Testis (tissue), 3 donors: ENCODE data around the gene C3orf49. TPM values are rescaled to one million over a fixed set of nuclear protein-coding genes. Genes with fewer than 3 reads are reported as not detected.
A peak's percentile ranks its signal among the peaks of the same experiment; 100 is the strongest.

Experiments used
- DNase-seq: peaks from one replicate; pipeline ENCODE4 v3.0.0-alpha.2; 2019
- H3K27ac ChIP-seq, 2 donors: fragments of 200-600 bp; sonication (generic); one replicate each; pipeline ENCODE4 v1.5.1; 2019
- H3K27me3 ChIP-seq: fragments of 200-600 bp; sonication (generic); one replicate; pipeline ENCODE4 v1.5.1; 2019
- H3K36me3 ChIP-seq: fragments of 200-600 bp; sonication (generic); one replicate; pipeline ENCODE4 v1.5.1; 2017; ENCODE audit warnings: low read depth; ENCODE audit errors: missing control alignments
- H3K4me1 ChIP-seq: fragments of 200-600 bp; sonication (generic); one replicate; pipeline ENCODE4 v1.5.1; 2019
- H3K4me3 ChIP-seq, 2 donors: fragments of 200-600 bp; sonication (generic); one replicate each; pipeline ENCODE4 v1.5.1; 2017 to 2019
- H3K9me3 ChIP-seq: fragments of 200-600 bp; sonication (generic); one replicate; pipeline ENCODE4 v1.5.1; 2017
- CTCF ChIP-seq, 3 experiments: fragments of 450-650 bp in 2 of 3; fragments of 200-600 bp in 1 of 3; sonication (generic) in 1 of 3; IDR thresholded peaks; one replicate each; pipeline ENCODE4 v1.5.1; 2016 to 2019; ENCODE audit warnings: antibody characterized with exemption in 3 of 3, mild to moderate bottlenecking in 2 of 3, moderate library complexity in 1 of 3
- POLR2A ChIP-seq: fragments of 450-650 bp; IDR thresholded peaks from one replicate; pipeline ENCODE4 v1.6.1; 2017; ENCODE audit warnings: antibody characterized with exemption, mild to moderate bottlenecking, moderate library complexity
- WGBS, 2 donors: methylation state at CpG; one replicate each; pipeline ENCODE4 v1.1.5; 2018; 5-methylcytosine and 5-hydroxymethylcytosine counted together
- intact Hi-C: fragments of 100-400 bp; cut with DNase I; formaldehyde crosslinking; loops from one replicate; pipeline ENCODE4 v1.15.1; 2023; ENCODE audit warnings: low total_unique reads
- polyA plus RNA-seq: library from polyadenylated mRNA; stranded (reverse); fragments of 350-450 nt; fragmentation: Illumina TruSeq; extraction: RNeasy Lipid Tissue Mini Kit (QIAGEN cat#74804); gene quantifications from one replicate; pipeline ENCODE4 v1.2.3, GENCODE V29; 2014; ENCODE audit warnings: low read depth, low replicate concordance; ENCODE audit not compliant: insufficient read depth
- total RNA-seq, 2 donors: library from RNA; depleted of rRNA; stranded (reverse); fragments of >200 nt; gene quantifications; one replicate each; pipeline ENCODE4 v1.2.3, GENCODE V29; 2016

Gene C3orf49
- total and polyA plus RNA-seq, 3 donors from 2014 or later: 0.63 to 0.93 (median 0.66) TPM

GRCh38 chr3:63808633-63809032 is 10.5 kb upstream of the C3orf49 start:
- no peak overlapping the region for H3K27ac ChIP-seq
- no peak for DNase-seq
- no peaks in the 10 kb centered on the region for H3K27me3 ChIP-seq
- H3K36me3 ChIP-seq: no peaks in the 10 kb centered on the region
- H3K4me1 ChIP-seq: no peaks in the 10 kb centered on the region
- intact Hi-C loops: no loop called here
- TF ChIP-seq CTCF (IDR thresholded peaks at IDR 0.05) (no peak), POLR2A (no peak)
- 90 to 93% methylated on average over 3 of the region's 3 CpGs for WGBS, 2 donors
- no peak overlapping the region for H3K4me3 ChIP-seq
- H3K9me3 ChIP-seq: no peaks in the 10 kb centered on the region

DNA sequence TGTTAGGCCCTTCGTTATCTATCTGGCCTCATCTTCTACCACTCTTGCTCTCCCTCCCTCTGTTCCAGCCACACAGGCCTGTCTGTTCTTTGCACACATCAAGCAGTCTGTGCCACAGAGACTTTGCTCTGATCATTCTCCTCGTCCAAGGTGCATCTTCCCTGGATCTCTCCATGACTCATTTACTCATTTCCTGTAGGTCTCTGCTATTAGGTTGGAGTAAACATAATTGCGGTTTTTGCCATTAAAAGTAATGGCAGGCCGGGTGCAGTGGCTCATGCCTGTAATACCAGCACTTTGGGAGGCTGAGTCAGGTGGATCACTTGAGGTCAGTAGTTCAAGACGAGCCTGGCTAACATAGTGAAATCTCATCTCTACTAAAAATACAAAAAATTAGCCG is 9.5 kb upstream of the C3orf49 start:
- H3K27ac ChIP-seq: no peak overlapping the region
- no peaks in the 10 kb centered on the region for H3K36me3 ChIP-seq
- no peak for DNase-seq
- 89 to 93% methylated on average over 6 of the region's 6 CpGs for WGBS, 2 donors
- H3K9me3 ChIP-seq: no peaks in the 10 kb centered on the region
- H3K4me3 ChIP-seq: no peak overlapping the region
- no peaks in the 10 kb centered on the region for H3K4me1 ChIP-seq
- intact Hi-C loops: loop anchor here (5.0 kb wide), 1 partner anchor 457 kb away; no protein-coding TSS in a partner anchor
- H3K27me3 ChIP-seq: no peaks in the 10 kb centered on the region
- TF ChIP-seq CTCF (IDR thresholded peaks at IDR 0.05) (no peak), POLR2A (no peak)

- 85 to 87% methylated on average over 3 of the region's 3 CpGs for WGBS, 2 donors
- Histone ChIP-seq H3K9me3 (no peaks in the 10 kb centered on the region), H3K27me3 (no peaks in the 10 kb centered on the region), H3K27ac (no peak overlapping the region), H3K4me3 (no peak overlapping the region), H3K4me1 (peaks cover 4% of the 10 kb centered on the region), H3K36me3 (no peaks in the 10 kb centered on the region)
- TF ChIP-seq POLR2A (no peak), CTCF (IDR thresholded peaks at IDR 0.05) (no peak)
- DNase-seq: no peak
- intact Hi-C loops: loop anchor here (5.0 kb wide), 1 partner anchor 462 kb away; no protein-coding TSS in a partner anchor
Measured at GRCh38 chr3:63814237-63814636, 4.9 kb upstream of the C3orf49 start.

GRCh38 chr3:63817225-63817624 is 1.9 kb upstream of the C3orf49 start:
- Histone ChIP-seq H3K4me1 (peaks cover 4% of the 10 kb centered on the region), H3K9me3 (no peaks in the 10 kb centered on the region), H3K36me3 (no peaks in the 10 kb centered on the region), H3K27me3 (no peaks in the 10 kb centered on the region), H3K27ac (no peak overlapping the region), H3K4me3 (no peak overlapping the region)
- TF ChIP-seq POLR2A (no peak), CTCF (IDR thresholded peaks at IDR 0.05) (no peak)
- intact Hi-C loops: no loop called here
- 94 to 96% methylated on average over 5 of the region's 5 CpGs for WGBS, 2 donors
- DNase-seq: no peak

- Histone ChIP-seq H3K27ac (no peak overlapping the region), H3K4me3 (no peak overlapping the region), H3K9me3 (no peaks in the 10 kb centered on the region), H3K36me3 (no peaks in the 10 kb centered on the region), H3K27me3 (no peaks in the 10 kb centered on the region), H3K4me1 (peaks cover 4% of the 10 kb centered on the region)
- intact Hi-C loops: no loop called here
- TF ChIP-seq POLR2A (no peak), CTCF (IDR thresholded peaks at IDR 0.05) (peak; percentile 84 to 92 (median 85))
- WGBS, 2 donors: 24 to 33% methylated on average over 10 of the region's 10 CpGs
- peak; percentile 83 for DNase-seq
Measured at GRCh38 chr3:63818282-63819150, 583 bp upstream of the C3orf49 start.
